ENCODE results near the gene HDAC9. TPM values are rescaled to one million over a fixed set of nuclear protein-coding genes. Genes with fewer than 3 reads are reported as not detected.

HDAC9 gene
- polyA plus RNA-seq, 1 of the 3 experiments (the other 2 are of a cell fraction): 11.6 TPM

DNA sequence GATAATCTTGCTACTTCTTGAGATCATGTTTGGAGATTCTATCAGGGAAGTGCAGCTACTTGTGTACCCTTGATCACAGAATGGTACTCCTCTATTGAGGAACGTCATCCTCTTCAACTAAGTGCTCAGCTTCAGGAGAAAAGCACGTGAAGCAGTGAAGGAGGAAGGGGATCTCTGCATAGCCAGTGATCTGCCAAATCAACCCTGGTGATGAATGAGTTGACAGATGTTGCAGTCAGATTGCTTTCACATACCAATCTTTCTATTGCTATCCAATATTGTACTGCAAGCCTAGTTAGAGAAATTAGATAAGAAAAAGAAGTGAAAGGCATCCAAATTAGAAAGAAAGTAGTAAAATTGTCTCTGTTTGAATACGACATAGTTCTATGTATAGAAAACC is 312.5 kb downstream of the HDAC9 start:
- Histone ChIP-seq H3K27ac (ENCODE audit: low read depth in 2 of 2, low read length in 1 of 2) (no peak overlapping the region), H3K4me1 (ENCODE audit: control insufficient read depth in 1 of 2, insufficient read depth in 2 of 2, low read depth in 1 of 2, low read length in 1 of 2) (peaks cover 0 to 22% of the 10 kb centered on the region in 2 experiments; a peak in 2 of 4 replicates), H3K36me3 (replicated peaks in 1 of 2; ENCODE audit: control insufficient read depth in 1 of 2, insufficient read depth in 2 of 2, low read length in 1 of 2) (peaks cover 4 to 13% of the 10 kb centered on the region in 2 experiments), H3K9me2 (peaks cover 6% of the 10 kb centered on the region; the same call in 1 of the 2 replicates), H4K20me1 (ENCODE audit: insufficient read depth) (no peaks in the 10 kb centered on the region), H3F3A (replicated peaks; ENCODE audit: insufficient read depth) (peaks cover under 1% of the 10 kb centered on the region), H2AFZ (ENCODE audit: low read depth) (no peak overlapping the region), H3K9ac (no peak overlapping the region), H3K27me3 (ENCODE audit: insufficient read depth) (no peaks in the 10 kb centered on the region), H3K4me2 (no peak overlapping the region), H3K9me3 (peaks cover 20% of the 10 kb centered on the region), H3K4me3 (ENCODE audit: low read depth in 2 of 2, low read length in 1 of 2) (no peak overlapping the region; a peak in 1 of 4 replicates), H3K79me2 (ENCODE audit: insufficient read depth) (no peaks in the 10 kb centered on the region)
- WGBS (ENCODE audit: low lambda C conversion rate): 77% methylated on average over 3 of the region's 3 CpGs
- ChIA-PET CTCF (interaction anchor here (1.2 kb wide), 1 partner anchor 110 kb away, joined by 3 read pairs; no protein-coding TSS in a partner anchor), POLR2A (no interaction called here)
- no peak for DNase-seq
- TF ChIP-seq FOXM1 (IDR thresholded peaks at IDR 0.05; ENCODE audit: low read depth) (no peak), JUND (IDR thresholded peaks at IDR 0.05) (no peak), MEF2A (IDR thresholded peaks at IDR 0.05; ENCODE audit: borderline replicate concordance, low read depth) (no peak), FOSL2 (IDR thresholded peaks at IDR 0.05; ENCODE audit: borderline replicate concordance, low read depth) (no peak), RCOR1 (IDR thresholded peaks at IDR 0.05; ENCODE audit: low read length) (no peak), RXRA (IDR thresholded peaks at IDR 0.05; ENCODE audit: borderline replicate concordance, low read depth) (no peak), GABPA (IDR thresholded peaks at IDR 0.05; ENCODE audit: low read depth) (no peak), GATA2 (CRISPR knock-in tag; IDR thresholded peaks at IDR 0.05) (no peak), USF2 (IDR thresholded peaks at IDR 0.05; ENCODE audit: borderline replicate concordance, low read depth, low read length) (no peak), TCF12 (IDR thresholded peaks at IDR 0.05) (no peak), EP300 (IDR thresholded peaks at IDR 0.05; ENCODE audit: borderline replicate concordance in 1 of 2, low read depth in 1 of 2, low read length in 1 of 2) (no peak)
- TF ChIP-seq, protein P1, sequence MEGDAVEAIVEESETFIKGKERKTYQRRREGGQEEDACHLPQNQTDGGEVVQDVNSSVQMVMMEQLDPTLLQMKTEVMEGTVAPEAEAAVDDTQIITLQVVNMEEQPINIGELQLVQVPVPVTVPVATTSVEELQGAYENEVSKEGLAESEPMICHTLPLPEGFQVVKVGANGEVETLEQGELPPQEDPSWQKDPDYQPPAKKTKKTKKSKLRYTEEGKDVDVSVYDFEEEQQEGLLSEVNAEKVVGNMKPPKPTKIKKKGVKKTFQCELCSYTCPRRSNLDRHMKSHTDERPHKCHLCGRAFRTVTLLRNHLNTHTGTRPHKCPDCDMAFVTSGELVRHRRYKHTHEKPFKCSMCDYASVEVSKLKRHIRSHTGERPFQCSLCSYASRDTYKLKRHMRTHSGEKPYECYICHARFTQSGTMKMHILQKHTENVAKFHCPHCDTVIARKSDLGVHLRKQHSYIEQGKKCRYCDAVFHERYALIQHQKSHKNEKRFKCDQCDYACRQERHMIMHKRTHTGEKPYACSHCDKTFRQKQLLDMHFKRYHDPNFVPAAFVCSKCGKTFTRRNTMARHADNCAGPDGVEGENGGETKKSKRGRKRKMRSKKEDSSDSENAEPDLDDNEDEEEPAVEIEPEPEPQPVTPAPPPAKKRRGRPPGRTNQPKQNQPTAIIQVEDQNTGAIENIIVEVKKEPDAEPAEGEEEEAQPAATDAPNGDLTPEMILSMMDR (IDR thresholded peaks at IDR 0.05): no peak
- TF ChIP-seq, protein P2, sequence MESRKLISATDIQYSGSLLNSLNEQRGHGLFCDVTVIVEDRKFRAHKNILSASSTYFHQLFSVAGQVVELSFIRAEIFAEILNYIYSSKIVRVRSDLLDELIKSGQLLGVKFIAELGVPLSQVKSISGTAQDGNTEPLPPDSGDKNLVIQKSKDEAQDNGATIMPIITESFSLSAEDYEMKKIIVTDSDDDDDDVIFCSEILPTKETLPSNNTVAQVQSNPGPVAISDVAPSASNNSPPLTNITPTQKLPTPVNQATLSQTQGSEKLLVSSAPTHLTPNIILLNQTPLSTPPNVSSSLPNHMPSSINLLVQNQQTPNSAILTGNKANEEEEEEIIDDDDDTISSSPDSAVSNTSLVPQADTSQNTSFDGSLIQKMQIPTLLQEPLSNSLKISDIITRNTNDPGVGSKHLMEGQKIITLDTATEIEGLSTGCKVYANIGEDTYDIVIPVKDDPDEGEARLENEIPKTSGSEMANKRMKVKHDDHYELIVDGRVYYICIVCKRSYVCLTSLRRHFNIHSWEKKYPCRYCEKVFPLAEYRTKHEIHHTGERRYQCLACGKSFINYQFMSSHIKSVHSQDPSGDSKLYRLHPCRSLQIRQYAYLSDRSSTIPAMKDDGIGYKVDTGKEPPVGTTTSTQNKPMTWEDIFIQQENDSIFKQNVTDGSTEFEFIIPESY (IDR thresholded peaks at IDR 0.05; ENCODE audit: borderline replicate concordance, low read depth): no peak

Data from SK-N-SH (cell line).